Measurements from ENCODE around the gene ATF6.

- TF ChIP-seq EZH2 (IDR thresholded peaks at IDR 0.05; ENCODE audit: borderline replicate concordance, insufficient read depth, low read depth, low read length, poor library complexity, severe bottlenecking): no peak
- TF ChIP-seq, protein P1, sequence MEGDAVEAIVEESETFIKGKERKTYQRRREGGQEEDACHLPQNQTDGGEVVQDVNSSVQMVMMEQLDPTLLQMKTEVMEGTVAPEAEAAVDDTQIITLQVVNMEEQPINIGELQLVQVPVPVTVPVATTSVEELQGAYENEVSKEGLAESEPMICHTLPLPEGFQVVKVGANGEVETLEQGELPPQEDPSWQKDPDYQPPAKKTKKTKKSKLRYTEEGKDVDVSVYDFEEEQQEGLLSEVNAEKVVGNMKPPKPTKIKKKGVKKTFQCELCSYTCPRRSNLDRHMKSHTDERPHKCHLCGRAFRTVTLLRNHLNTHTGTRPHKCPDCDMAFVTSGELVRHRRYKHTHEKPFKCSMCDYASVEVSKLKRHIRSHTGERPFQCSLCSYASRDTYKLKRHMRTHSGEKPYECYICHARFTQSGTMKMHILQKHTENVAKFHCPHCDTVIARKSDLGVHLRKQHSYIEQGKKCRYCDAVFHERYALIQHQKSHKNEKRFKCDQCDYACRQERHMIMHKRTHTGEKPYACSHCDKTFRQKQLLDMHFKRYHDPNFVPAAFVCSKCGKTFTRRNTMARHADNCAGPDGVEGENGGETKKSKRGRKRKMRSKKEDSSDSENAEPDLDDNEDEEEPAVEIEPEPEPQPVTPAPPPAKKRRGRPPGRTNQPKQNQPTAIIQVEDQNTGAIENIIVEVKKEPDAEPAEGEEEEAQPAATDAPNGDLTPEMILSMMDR (IDR thresholded peaks at IDR 0.05): no peak
These were observed 30.3 kb upstream of the ATF6 start for GRCh38 chr1:161735837-161736236.
